Measurements from ENCODE around the gene BAIAP3. TPM values are rescaled to one million over a fixed set of nuclear protein-coding genes. Genes with fewer than 3 reads are reported as not detected.

Gene BAIAP3
- total and polyA plus RNA-seq, 12 donors = 0.79 to 129 (median 16.3) TPM

DNA sequence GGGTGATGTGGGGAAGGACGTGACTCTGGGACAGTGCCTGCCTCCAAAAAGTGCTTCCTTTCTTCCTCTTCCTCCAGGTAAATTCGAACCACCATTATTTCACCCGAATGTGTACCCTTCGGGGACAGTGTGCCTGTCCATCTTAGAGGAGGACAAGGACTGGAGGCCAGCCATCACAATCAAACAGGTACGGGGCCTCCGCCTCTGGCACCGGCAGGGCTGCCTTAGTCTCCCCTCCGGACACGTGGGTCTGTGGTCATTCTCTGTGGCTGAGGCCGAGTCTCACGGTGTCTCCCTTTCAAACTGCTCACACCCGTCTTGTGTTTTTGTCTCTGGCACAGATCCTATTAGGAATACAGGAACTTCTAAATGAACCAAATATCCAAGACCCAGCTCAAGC, 13.3 kb upstream of the BAIAP3 start:
- Histone ChIP-seq H3K4me3 (no peak overlapping the region), H3K27me3 (no peaks in the 10 kb centered on the region), H3K36me3 (replicated peaks in 1 of 2) (peaks cover 0 to 93% of the 10 kb centered on the region in 2 donors), H3K27ac (no peak overlapping the region), H3K4me1 (replicated peaks in 1 of 2) (no peaks in the 10 kb centered on the region), H3K9me3 (replicated peaks in 1 of 3) (no peaks in the 10 kb centered on the region)
- intact Hi-C loops (cut with DNase I) = no loop called here
- no peak for TF ChIP-seq CTCF (IDR thresholded peaks at IDR 0.05)
- TF ChIP-seq POLR2A (IDR thresholded peaks at IDR 0.05) = no peak
- 81 to 89% (median 84%) methylated on average over 9 to 12 of the region's 12 CpGs for WGBS, 4 donors
- no peak for DNase-seq

GRCh38 chr16:1320658-1321240, 12.7 kb upstream of the BAIAP3 start:
- intact Hi-C loops (cut with DNase I) = no loop called here

DNA sequence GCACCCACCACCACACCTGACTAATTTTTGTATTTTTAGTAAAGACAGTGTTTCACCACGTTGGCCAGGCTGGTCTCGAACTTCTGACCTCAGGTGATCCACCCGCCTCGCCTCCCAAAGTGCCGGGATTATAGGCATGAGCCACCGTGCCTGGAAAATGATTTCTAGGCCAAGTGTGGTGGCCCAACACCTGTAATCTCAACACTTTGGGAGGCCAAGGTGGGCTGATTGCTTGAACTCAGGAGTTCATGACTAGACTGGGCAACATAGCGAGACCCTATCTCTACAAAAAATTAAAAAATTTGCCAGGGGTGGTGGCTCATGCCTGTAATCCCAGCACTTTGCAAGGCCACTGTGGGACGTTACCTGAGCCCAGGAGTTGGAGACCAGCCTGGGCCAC, 11.0 kb upstream of the BAIAP3 start:
- Histone ChIP-seq H3K4me3 (no peak overlapping the region), H3K27me3 (no peaks in the 10 kb centered on the region), H3K4me1 (replicated peaks in 1 of 2) (no peaks in the 10 kb centered on the region), H3K9me3 (replicated peaks in 1 of 3) (no peaks in the 10 kb centered on the region), H3K36me3 (replicated peaks in 1 of 2) (peaks cover 0 to 77% of the 10 kb centered on the region in 2 donors), H3K27ac (no peak overlapping the region)
- TF ChIP-seq CTCF (IDR thresholded peaks at IDR 0.05) = no peak
- no peak for TF ChIP-seq POLR2A (IDR thresholded peaks at IDR 0.05)
- no peak for DNase-seq
- intact Hi-C loops (cut with DNase I) = no loop called here
- 84 to 98% (median 96%) methylated on average over 8 of the region's 8 CpGs for WGBS, 4 donors

More at GRCh38 chr16:1320658-1321240, 12.7 kb upstream of the BAIAP3 start:
- WGBS, 4 donors = 85 to 90% (median 87%) methylated on average over 3 to 22 of the region's 22 CpGs
- TF ChIP-seq POLR2A (IDR thresholded peaks at IDR 0.05) = no peak
- peaks cover 0 to 93% of the 10 kb centered on the region in 2 donors for H3K36me3 ChIP-seq (replicated peaks in 1 of 2)
- no peaks in the 10 kb centered on the region for H3K27me3 ChIP-seq
- H3K4me1 ChIP-seq (replicated peaks in 1 of 2) = no peaks in the 10 kb centered on the region
- H3K4me3 ChIP-seq = no peak overlapping the region
- no peak overlapping the region for H3K27ac ChIP-seq
- no peak for DNase-seq
- no peaks in the 10 kb centered on the region for H3K9me3 ChIP-seq (replicated peaks in 1 of 3)

DNA sequence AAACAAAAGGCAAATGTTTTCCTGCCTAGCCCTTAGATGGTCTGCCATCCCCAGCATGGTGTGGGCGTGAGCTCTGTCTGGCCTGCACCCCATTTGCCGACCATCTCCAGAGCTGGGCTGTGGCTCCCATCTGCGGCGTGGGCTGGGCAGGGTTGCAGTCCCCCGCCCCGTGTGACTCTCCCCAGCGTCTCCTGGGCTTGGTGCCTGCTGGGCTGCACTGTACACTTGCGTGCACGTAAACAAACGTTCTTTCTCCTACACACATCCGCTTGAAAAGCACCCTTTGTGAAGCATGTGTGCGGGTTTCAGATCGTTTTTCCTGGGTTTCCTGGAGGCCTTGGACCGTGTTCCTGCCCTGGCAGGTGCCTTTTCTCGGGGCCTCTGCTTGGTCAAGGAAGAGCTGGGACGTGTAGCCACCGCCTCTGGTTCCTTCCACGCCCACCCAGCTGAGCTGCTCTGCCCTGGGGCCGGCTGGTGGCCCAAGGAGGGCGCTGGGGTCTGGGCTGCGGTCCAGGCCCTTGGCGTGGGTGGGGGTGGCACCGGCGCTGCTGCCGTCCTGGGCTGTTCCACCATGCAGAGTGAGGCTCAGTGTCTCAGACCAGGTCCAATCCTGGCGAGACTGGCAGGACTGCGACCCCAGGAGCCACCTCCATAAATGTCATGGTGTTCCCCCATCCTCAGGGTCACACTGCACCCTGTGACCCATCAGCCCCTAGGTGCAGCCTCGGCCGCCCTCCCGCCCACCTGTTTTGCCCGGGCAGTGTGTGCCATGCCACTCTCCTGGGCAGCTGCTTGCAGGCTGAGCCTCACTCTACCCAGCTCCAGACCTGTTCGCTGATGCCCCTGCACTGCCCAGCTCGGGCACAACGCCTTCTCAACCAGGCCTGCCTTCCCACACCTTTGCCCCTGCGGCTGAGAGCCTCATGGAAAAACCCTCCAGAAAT, 9.9 kb upstream of the BAIAP3 start:
- Histone ChIP-seq H3K36me3 (replicated peaks in 1 of 2) (peaks cover 0 to 65% of the 10 kb centered on the region in 2 donors), H3K27me3 (no peaks in the 10 kb centered on the region), H3K4me1 (replicated peaks in 1 of 2) (no peaks in the 10 kb centered on the region), H3K27ac (no peak overlapping the region), H3K9me3 (replicated peaks in 1 of 3) (no peaks in the 10 kb centered on the region), H3K4me3 (no peak overlapping the region)
- no peak for DNase-seq
- TF ChIP-seq CTCF (IDR thresholded peaks at IDR 0.05) (no peak), POLR2A (IDR thresholded peaks at IDR 0.05) (no peak)
- intact Hi-C loops (cut with DNase I) = no loop called here
- 88 to 92% (median 89%) methylated on average over 16 to 35 of the region's 35 CpGs for WGBS, 4 donors
